ENCODE results near the gene VAV3. TPM values are rescaled to one million over a fixed set of nuclear protein-coding genes. Genes with fewer than 3 reads are reported as not detected.

Gene VAV3
- total RNA-seq, 1 donor from 2014 or later, result 1.8 TPM

DNA sequence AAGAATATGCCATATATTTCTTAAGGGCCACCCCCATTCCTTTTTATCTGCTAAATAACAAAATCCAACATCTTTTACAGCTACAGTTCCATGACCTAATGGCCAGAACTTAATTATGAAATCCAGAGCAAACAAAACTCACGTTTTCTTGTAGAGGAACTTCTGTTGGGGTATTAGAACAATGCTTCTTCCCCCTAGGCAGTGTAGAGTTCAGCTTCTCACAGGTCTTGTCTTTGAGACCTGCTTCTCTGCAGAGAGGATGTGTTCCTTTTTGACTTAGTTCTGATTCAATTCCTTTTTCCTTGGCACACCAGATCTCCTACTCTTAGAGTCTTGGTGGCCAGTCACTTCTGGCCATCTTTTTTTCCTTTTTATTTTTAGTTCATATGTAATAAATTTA, 22.2 kb downstream of the VAV3 start:
- Mint-ChIP-seq H3K4me3 (ENCODE audit: low read depth) (no peak overlapping the region), H3K36me3 (ENCODE audit: insufficient read depth) (no peaks in the 10 kb centered on the region), H3K27me3 (peaks cover 60% of the 10 kb centered on the region), H3K27ac (no peak overlapping the region), H3K9me3 (ENCODE audit: low read depth) (peaks cover 2% of the 10 kb centered on the region), H3K4me1 (ENCODE audit: low read depth) (no peaks in the 10 kb centered on the region)
- TF ChIP-seq, protein P1, sequence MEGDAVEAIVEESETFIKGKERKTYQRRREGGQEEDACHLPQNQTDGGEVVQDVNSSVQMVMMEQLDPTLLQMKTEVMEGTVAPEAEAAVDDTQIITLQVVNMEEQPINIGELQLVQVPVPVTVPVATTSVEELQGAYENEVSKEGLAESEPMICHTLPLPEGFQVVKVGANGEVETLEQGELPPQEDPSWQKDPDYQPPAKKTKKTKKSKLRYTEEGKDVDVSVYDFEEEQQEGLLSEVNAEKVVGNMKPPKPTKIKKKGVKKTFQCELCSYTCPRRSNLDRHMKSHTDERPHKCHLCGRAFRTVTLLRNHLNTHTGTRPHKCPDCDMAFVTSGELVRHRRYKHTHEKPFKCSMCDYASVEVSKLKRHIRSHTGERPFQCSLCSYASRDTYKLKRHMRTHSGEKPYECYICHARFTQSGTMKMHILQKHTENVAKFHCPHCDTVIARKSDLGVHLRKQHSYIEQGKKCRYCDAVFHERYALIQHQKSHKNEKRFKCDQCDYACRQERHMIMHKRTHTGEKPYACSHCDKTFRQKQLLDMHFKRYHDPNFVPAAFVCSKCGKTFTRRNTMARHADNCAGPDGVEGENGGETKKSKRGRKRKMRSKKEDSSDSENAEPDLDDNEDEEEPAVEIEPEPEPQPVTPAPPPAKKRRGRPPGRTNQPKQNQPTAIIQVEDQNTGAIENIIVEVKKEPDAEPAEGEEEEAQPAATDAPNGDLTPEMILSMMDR (IDR thresholded peaks at IDR 0.05; ENCODE audit: unreplicated experiment), result no peak
- no peak for DNase-seq (ENCODE audit: low spot score, unreplicated experiment)

DNA sequence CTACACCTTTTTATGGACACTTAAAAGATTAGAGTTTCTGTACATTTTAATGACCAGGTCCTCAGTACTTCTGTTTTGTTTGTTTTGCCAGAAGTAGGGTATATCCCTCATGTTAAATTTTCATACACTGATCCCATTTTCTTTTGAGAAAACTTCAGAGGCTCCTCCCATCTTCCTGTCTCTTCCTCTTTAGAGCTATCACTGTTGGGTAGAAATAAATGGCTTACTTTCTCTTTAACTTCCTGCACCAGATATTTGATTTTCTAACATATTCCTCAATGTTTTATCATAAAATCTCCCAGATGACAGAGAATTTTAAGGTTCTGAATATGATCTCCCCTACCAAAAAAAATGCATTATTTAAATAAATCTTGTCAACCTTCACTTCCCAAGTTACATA, 23.4 kb downstream of the VAV3 start:
- Mint-ChIP-seq H3K27me3 (peaks cover 61% of the 10 kb centered on the region), H3K4me3 (ENCODE audit: low read depth) (no peak overlapping the region), H3K9me3 (ENCODE audit: low read depth) (peaks cover 2% of the 10 kb centered on the region), H3K4me1 (ENCODE audit: low read depth) (no peaks in the 10 kb centered on the region), H3K36me3 (ENCODE audit: insufficient read depth) (no peaks in the 10 kb centered on the region), H3K27ac (no peak overlapping the region)
- DNase-seq (ENCODE audit: low spot score, unreplicated experiment), result no peak
- TF ChIP-seq, protein P1 (IDR thresholded peaks at IDR 0.05; ENCODE audit: unreplicated experiment), result no peak

DNA sequence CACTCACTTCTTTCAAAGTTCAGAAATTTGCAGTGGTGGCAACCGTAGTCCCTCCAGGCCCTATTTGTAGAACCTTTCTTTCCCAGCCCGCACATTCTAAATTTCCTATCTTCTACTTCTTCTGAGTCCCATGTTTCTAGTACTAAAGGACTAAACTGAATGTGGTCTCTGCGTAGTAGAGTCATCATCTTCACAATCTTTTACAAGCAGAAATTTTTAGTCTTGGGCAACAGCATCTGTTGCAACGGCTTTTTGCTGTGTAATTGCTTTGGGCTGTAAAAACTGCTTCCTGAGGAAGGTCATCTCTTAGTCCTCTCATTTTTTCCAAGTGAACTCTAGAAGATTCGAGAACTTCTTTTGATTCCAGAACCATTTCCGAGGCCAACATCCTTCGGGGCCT, 23.9 kb downstream of the VAV3 start:
- Mint-ChIP-seq H3K27ac (no peak overlapping the region), H3K27me3 (peaks cover 64% of the 10 kb centered on the region), H3K4me1 (ENCODE audit: low read depth) (no peaks in the 10 kb centered on the region), H3K36me3 (ENCODE audit: insufficient read depth) (no peaks in the 10 kb centered on the region), H3K9me3 (ENCODE audit: low read depth) (peaks cover 2% of the 10 kb centered on the region), H3K4me3 (ENCODE audit: low read depth) (no peak overlapping the region)
- TF ChIP-seq, protein P1 (IDR thresholded peaks at IDR 0.05; ENCODE audit: unreplicated experiment), result no peak
- DNase-seq (ENCODE audit: low spot score, unreplicated experiment), result no peak

DNA sequence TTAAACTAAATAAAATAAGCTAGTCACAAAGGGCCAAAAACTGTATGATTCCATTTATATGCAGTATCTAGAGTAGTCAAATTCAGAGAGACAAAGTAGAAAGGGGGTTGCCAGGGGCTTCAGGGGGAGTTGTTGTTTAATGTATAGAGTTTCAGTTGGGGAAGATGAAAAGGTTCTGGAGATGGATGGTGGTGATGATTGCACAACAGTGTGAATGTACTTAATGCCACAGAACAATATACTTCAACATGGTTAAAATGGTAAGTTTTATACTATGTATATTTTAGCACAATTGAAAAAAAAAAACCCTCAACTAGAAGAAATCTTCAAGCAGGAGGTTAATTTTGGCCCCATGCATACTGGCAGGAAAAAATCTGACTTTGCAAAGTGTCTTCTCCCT, 24.3 kb downstream of the VAV3 start:
- Mint-ChIP-seq H3K4me3 (ENCODE audit: low read depth) (no peak overlapping the region), H3K36me3 (ENCODE audit: insufficient read depth) (no peaks in the 10 kb centered on the region), H3K27me3 (peaks cover 67% of the 10 kb centered on the region), H3K4me1 (ENCODE audit: low read depth) (no peaks in the 10 kb centered on the region), H3K27ac (no peak overlapping the region), H3K9me3 (ENCODE audit: low read depth) (peaks cover 2% of the 10 kb centered on the region)
- no peak for DNase-seq (ENCODE audit: low spot score, unreplicated experiment)
- TF ChIP-seq, protein P1 (IDR thresholded peaks at IDR 0.05; ENCODE audit: unreplicated experiment), result no peak

DNA sequence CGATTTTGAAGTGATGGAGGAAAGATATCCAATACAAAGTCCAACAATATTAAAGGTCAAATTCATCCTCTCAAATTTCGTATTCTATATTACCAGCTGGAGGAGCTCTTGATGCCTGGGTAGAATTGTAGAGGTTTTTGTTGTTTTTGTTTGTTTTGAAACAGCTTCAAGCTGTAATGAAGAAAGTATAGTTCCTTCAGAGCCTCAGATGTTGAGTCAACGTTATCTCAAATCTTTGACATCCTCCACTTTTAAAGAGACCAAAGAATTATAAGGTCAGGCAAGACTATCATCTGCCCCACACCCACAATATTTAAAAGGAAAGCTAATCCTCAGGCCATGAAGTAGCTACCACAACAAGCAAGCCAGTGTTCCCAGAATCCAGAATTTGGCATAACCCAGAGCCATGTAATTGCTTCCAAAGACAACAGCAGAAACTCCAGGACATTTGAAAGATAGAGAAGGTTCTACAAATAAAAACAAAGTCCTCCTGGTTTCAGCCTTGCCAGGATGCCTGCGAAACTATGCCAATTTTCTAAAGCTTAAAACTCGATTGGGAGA, 24.9 kb downstream of the VAV3 start:
- no peak for DNase-seq (ENCODE audit: low spot score, unreplicated experiment)
- TF ChIP-seq, protein P1 (IDR thresholded peaks at IDR 0.05; ENCODE audit: unreplicated experiment), result no peak
- Mint-ChIP-seq H3K4me1 (ENCODE audit: low read depth) (peaks cover 1% of the 10 kb centered on the region), H3K4me3 (ENCODE audit: low read depth) (no peak overlapping the region), H3K9me3 (ENCODE audit: low read depth) (peaks cover 2% of the 10 kb centered on the region), H3K36me3 (ENCODE audit: insufficient read depth) (no peaks in the 10 kb centered on the region), H3K27me3 (peaks cover 72% of the 10 kb centered on the region), H3K27ac (no peak overlapping the region)

Measured in progenitor cell of endocrine pancreas (in vitro differentiated cells).